Neural cell (in vitro differentiated cells): ENCODE data around the gene FHIT.

ENCODE experiments used
- MXI1 ChIP-seq: fragments of 450-650 bp; conservative IDR thresholded peaks from 2 replicates; pipeline ENCODE4 v1.6.1; 2014; ENCODE audit warnings: antibody characterized with exemption, mild to moderate bottlenecking; ENCODE audit not compliant: poor library complexity, severe bottlenecking
- TF ChIP-seq, protein P1 (sequence below): fragments of 450-650 bp; IDR thresholded peaks from 2 replicates; pipeline ENCODE4 v1.5.1; 2014; ENCODE audit warnings: antibody characterized with exemption, mild to moderate bottlenecking, moderate library complexity; ENCODE audit not compliant: poor library complexity, severe bottlenecking

GRCh38 chr3:60153221-60153999 is 1097.8 kb downstream of the FHIT start:
- TF ChIP-seq, protein P1, sequence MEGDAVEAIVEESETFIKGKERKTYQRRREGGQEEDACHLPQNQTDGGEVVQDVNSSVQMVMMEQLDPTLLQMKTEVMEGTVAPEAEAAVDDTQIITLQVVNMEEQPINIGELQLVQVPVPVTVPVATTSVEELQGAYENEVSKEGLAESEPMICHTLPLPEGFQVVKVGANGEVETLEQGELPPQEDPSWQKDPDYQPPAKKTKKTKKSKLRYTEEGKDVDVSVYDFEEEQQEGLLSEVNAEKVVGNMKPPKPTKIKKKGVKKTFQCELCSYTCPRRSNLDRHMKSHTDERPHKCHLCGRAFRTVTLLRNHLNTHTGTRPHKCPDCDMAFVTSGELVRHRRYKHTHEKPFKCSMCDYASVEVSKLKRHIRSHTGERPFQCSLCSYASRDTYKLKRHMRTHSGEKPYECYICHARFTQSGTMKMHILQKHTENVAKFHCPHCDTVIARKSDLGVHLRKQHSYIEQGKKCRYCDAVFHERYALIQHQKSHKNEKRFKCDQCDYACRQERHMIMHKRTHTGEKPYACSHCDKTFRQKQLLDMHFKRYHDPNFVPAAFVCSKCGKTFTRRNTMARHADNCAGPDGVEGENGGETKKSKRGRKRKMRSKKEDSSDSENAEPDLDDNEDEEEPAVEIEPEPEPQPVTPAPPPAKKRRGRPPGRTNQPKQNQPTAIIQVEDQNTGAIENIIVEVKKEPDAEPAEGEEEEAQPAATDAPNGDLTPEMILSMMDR, result no peak
- no peak for TF ChIP-seq MXI1
